B cell (primary cell): ENCODE results near the gene CFL2. TPM values are rescaled to one million over a fixed set of nuclear protein-coding genes. Genes with fewer than 3 reads are reported as not detected.

Source experiments
- ATAC-seq: fragments of 200-7000 bp; cut with Tn5 transposase; one replicate; pipeline ENCODE4 v1.10.0; 2021; ENCODE audit warnings: low read depth, mild to moderate bottlenecking, moderate number of reproducible peaks, moderate library complexity
- CTCF ChIA-PET: fragments of 350-600 bp; sonication (Branson Sonifier 250); formaldehyde crosslinking; loops from one replicate; lab custom pipeline; 2021; ENCODE audit warnings: antibody characterized with exemption, inconsistent platforms; lab: Charles Lee
- POLR2A ChIA-PET: fragments of 350-600 bp; sonication (Branson Sonifier 250); formaldehyde crosslinking; loops from one replicate; lab custom pipeline; 2021; ENCODE audit warnings: antibody characterized with exemption; lab: Charles Lee
- DNase-seq: peaks from one replicate; pipeline ENCODE4 v3.0.0; 2013
- H2AFZ ChIP-seq: 2 replicates; pipeline ENCODE4 v1.6.1; 2012; ENCODE audit warnings: mild to moderate bottlenecking, low read depth, low read length; ENCODE audit not compliant: insufficient read depth, poor library complexity, severe bottlenecking
- H3K27ac ChIP-seq, 2 donors: 1 replicate in 1 of 2; 2 replicates in 1 of 2; pipeline ENCODE4 v1.5.1; 2012 to 2013; ENCODE audit warnings: low read length in 2 of 2, mild to moderate bottlenecking in 2 of 2, moderate library complexity in 1 of 2
- H3K27me3 ChIP-seq, 4 experiments: fragments of 200-600 bp in 1 of 4; sonication (generic) in 1 of 4; replicated peaks in 1 of 4; 1 replicate in 2 of 4; 2 replicates in 2 of 4; pipeline versions ENCODE4 v1.6.1 to v1.7.0; 2013 to 2016; ENCODE audit warnings: low read length in 3 of 4, mild to moderate bottlenecking in 2 of 4, mixed read lengths in 1 of 4, moderate library complexity in 1 of 4; ENCODE audit not compliant: insufficient read depth in 4 of 4, control insufficient read depth in 3 of 4; ENCODE audit errors: control extremely low read depth in 1 of 4
- H3K36me3 ChIP-seq, 2 experiments: replicated peaks in 1 of 2; 1 replicate in 1 of 2; 2 replicates in 1 of 2; pipeline versions ENCODE4 v1.6.1 to v1.7.1; 2013; ENCODE audit warnings: low read length in 1 of 2; ENCODE audit not compliant: insufficient read depth in 2 of 2, control insufficient read depth in 1 of 2; ENCODE audit errors: control extremely low read depth in 1 of 2, extremely low read depth in 1 of 2
- H3K4me1 ChIP-seq, 2 donors: fragments of 200-600 bp in 1 of 2; sonication (generic) in 1 of 2; 1 replicate in 1 of 2; 2 replicates in 1 of 2; pipeline versions ENCODE4 v1.5.1 to v1.6.1; 2013 to 2017; ENCODE audit warnings: low read length in 2 of 2; ENCODE audit not compliant: control insufficient read depth in 2 of 2, insufficient read depth in 2 of 2
- H3K4me2 ChIP-seq: replicated peaks from 2 replicates; pipeline ENCODE3; 2012; ENCODE audit warnings: mild to moderate bottlenecking, low read depth, low read length; ENCODE audit not compliant: poor library complexity, severe bottlenecking
- H3K4me3 ChIP-seq, 5 experiments: fragments of 200-600 bp in 1 of 5; sonication (generic) in 1 of 5; 1 replicate in 3 of 5; 2 replicates in 2 of 5; pipeline versions ENCODE4 v1.5.1 to v1.7.0; 2011 to 2016; ENCODE audit warnings: low read length in 4 of 5, mild to moderate bottlenecking in 4 of 5, low read depth in 2 of 5, control low read depth in 1 of 5, moderate library complexity in 1 of 5; ENCODE audit not compliant: insufficient read depth in 1 of 5; ENCODE audit errors: control extremely low read depth in 1 of 5, extremely low read depth in 1 of 5
- H3K79me2 ChIP-seq: fragments of 200-600 bp; sonication (generic); one replicate; pipeline ENCODE4 v1.6.0; 2016; ENCODE audit warnings: low read length; ENCODE audit not compliant: control insufficient read depth, insufficient read depth
- H3K9ac ChIP-seq: fragments of 200-600 bp; sonication (generic); 2 replicates; pipeline ENCODE4 v1.6.1; 2017; ENCODE audit warnings: mild to moderate bottlenecking, low read length, moderate library complexity
- H3K9me3 ChIP-seq, 3 donors: one replicate each; pipeline versions ENCODE4 v1.6.1 to v1.7.1; 2013; ENCODE audit warnings: low read length in 2 of 3; ENCODE audit not compliant: control insufficient read depth in 2 of 3, insufficient read depth in 1 of 3; ENCODE audit errors: control extremely low read depth in 1 of 3
- H4K20me1 ChIP-seq: 2 replicates; pipeline ENCODE4 v1.6.0; 2012; ENCODE audit warnings: mild to moderate bottlenecking, low read length; ENCODE audit not compliant: insufficient read depth, control insufficient read depth, poor library complexity, severe bottlenecking
- H3K27ac Mint-ChIP-seq: one replicate; pipeline ENCODE4 v1.8.0; 2021; ENCODE audit warnings: mixed read lengths
- H3K27me3 Mint-ChIP-seq: one replicate; pipeline ENCODE4 v1.8.0; 2021; ENCODE audit warnings: mixed read lengths
- H3K4me1 Mint-ChIP-seq: one replicate; pipeline ENCODE4 v1.8.0; 2021; ENCODE audit warnings: mixed read lengths
- H3K4me3 Mint-ChIP-seq: one replicate; pipeline ENCODE4 v1.8.0; 2021; ENCODE audit warnings: mixed read lengths
- H3K9me3 Mint-ChIP-seq: one replicate; pipeline ENCODE4 v1.8.0; 2022; ENCODE audit warnings: mixed read lengths; ENCODE audit not compliant: insufficient read depth
- EZH2 ChIP-seq: IDR thresholded peaks from 2 replicates; pipeline ENCODE4 v1.6.1; 2012; ENCODE audit warnings: borderline replicate concordance, low read depth, mild to moderate bottlenecking, moderate library complexity, low read length; ENCODE audit not compliant: insufficient read depth, poor library complexity, severe bottlenecking
- WGBS: methylation state at CpG from one replicate; pipeline ENCODE4 v1.1.5; 2013; ENCODE audit warnings: missing lambda C conversion rate; ENCODE audit not compliant: insufficient coverage; 5-methylcytosine and 5-hydroxymethylcytosine counted together
- intact Hi-C: fragments of 100-400 bp; cut with micrococcal nuclease; formaldehyde crosslinking; loops from one replicate; pipeline ENCODE4 v1.10.0; 2022
- polyA plus RNA-seq: library from polyadenylated mRNA; depleted of rRNA; stranded (reverse); fragments of >200 nt; gene quantifications from 2 replicates; pipeline ENCODE4 v1.2.3, GENCODE V29; 2012
- total RNA-seq, 2 donors: library from RNA; stranded (reverse); fragments of 120-200 nt in 1 of 2; gene quantifications; 1 replicate in 1 of 2; 2 replicates in 1 of 2; pipeline versions ENCODE4 v1.2.3 to v1.2.4, GENCODE V29; 2013 to 2022
- TF ChIP-seq, protein P1 (sequence below): fragments of 200-600 bp; IDR thresholded peaks from one replicate; pipeline ENCODE4 v1.8.0; 2022; ENCODE audit warnings: antibody characterized with exemption, mild to moderate bottlenecking

Gene CFL2
- total and polyA plus RNA-seq, 2 donors (not counting 1 experiment from before 2014, with no cell fraction given), result 9.6 to 21.9 TPM

DNA sequence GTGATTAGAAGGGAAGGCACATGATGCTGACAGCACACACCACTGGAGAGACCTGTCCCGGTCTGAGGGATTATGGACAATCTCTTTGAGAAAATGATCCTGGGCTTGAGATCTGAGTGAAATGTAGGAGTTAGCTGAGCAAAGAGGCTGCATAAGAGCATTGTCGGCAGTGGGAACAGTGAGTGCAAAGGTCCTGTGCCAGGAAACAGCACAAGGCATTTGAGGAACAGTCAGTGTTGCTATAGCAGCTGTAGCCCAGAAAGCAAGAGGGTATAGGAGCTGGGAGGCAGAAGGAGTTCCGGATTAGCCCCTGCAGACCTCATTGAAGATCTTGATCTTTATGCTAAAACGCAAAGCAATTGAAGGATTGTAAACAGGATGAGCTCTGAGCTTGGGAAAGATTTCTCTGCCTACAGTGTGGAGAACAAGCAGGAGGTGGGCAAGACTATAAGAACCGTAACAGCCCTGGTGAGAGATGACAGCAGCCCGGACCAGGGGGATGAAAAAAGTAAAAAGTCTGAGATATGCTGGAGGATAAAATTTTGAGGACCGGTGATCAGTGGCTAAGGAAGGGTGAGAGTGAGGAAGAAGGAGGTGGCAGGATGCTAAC lies 28.5 kb downstream of the CFL2 start:
- Histone ChIP-seq H2AFZ (no peak overlapping the region), H4K20me1 (no peaks in the 10 kb centered on the region), H3K9me3 (no peaks in the 10 kb centered on the region), H3K27ac (no peak overlapping the region), H3K79me2 (no peaks in the 10 kb centered on the region), H3K4me1 (no peaks in the 10 kb centered on the region), H3K27me3 (no peaks in the 10 kb centered on the region), H3K4me2 (no peak overlapping the region), H3K4me3 (no peak overlapping the region), H3K9ac (no peak overlapping the region), H3K36me3 (no peaks in the 10 kb centered on the region)
- no peak for ATAC-seq
- ChIA-PET POLR2A (no interaction called here), CTCF (interaction anchor here (1.1 kb wide), 1 partner anchor 13 kb away, joined by 8 read pairs; no protein-coding TSS in a partner anchor)
- WGBS, result 90% methylated on average over 7 of the region's 7 CpGs
- DNase-seq, result no peak
- Mint-ChIP-seq H3K27me3 (peaks cover 16% of the 10 kb centered on the region), H3K27ac (no peak overlapping the region), H3K4me1 (no peaks in the 10 kb centered on the region), H3K4me3 (no peak overlapping the region), H3K9me3 (no peaks in the 10 kb centered on the region)
- intact Hi-C loops, result no loop called here
- TF ChIP-seq, protein P1, sequence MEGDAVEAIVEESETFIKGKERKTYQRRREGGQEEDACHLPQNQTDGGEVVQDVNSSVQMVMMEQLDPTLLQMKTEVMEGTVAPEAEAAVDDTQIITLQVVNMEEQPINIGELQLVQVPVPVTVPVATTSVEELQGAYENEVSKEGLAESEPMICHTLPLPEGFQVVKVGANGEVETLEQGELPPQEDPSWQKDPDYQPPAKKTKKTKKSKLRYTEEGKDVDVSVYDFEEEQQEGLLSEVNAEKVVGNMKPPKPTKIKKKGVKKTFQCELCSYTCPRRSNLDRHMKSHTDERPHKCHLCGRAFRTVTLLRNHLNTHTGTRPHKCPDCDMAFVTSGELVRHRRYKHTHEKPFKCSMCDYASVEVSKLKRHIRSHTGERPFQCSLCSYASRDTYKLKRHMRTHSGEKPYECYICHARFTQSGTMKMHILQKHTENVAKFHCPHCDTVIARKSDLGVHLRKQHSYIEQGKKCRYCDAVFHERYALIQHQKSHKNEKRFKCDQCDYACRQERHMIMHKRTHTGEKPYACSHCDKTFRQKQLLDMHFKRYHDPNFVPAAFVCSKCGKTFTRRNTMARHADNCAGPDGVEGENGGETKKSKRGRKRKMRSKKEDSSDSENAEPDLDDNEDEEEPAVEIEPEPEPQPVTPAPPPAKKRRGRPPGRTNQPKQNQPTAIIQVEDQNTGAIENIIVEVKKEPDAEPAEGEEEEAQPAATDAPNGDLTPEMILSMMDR, result no peak
- TF ChIP-seq EZH2, result no peak

DNA sequence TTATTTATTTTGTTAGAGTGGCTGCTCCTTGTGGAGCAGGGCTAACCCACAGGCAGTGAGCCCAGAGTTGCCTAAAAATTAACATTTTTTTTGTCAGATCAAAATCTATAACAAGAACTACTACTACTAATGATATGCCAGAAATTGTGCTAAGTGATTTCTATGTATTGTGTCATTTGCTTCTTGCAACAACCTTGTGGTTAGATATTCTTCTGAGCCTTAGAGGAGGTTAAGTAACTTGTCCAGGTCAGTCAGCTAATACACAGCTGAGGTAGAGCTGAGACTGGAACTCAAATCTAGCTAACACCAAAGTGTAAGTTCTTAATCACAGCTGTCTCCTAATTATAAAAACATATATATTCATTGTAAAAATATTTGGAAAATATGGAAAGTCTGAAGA lies 29.8 kb downstream of the CFL2 start:
- intact Hi-C loops, result no loop called here
- Mint-ChIP-seq H3K9me3 (no peaks in the 10 kb centered on the region), H3K4me1 (no peaks in the 10 kb centered on the region), H3K27ac (no peak overlapping the region), H3K27me3 (peaks cover 16% of the 10 kb centered on the region), H3K4me3 (no peak overlapping the region)
- Histone ChIP-seq H3K9me3 (no peaks in the 10 kb centered on the region), H3K27ac (no peak overlapping the region), H3K36me3 (no peaks in the 10 kb centered on the region), H4K20me1 (no peaks in the 10 kb centered on the region), H3K4me2 (no peak overlapping the region), H3K4me3 (no peak overlapping the region), H3K9ac (no peak overlapping the region), H3K79me2 (no peaks in the 10 kb centered on the region), H3K27me3 (no peaks in the 10 kb centered on the region), H3K4me1 (no peaks in the 10 kb centered on the region), H2AFZ (no peak overlapping the region)
- CTCF ChIA-PET, result no interaction called here
- DNase-seq (no peak), ATAC-seq (no peak)
- POLR2A ChIA-PET, result no interaction called here
- TF ChIP-seq EZH2, result no peak
- TF ChIP-seq, protein P1, result no peak
